K562 (cell line): Measurements from ENCODE around the gene MTMR3. TPM values are rescaled to one million over a fixed set of nuclear protein-coding genes. Genes with fewer than 3 reads are reported as not detected.

Experiments used
- ARID1B ChIP-seq: fragments of 450-650 bp; IDR thresholded peaks from 2 replicates; pipeline ENCODE4 v1.6.1; 2016; ENCODE audit warnings: antibody characterized with exemption, mild to moderate bottlenecking, inconsistent platforms
- CCNT2 ChIP-seq: IDR thresholded peaks from 2 replicates; pipeline ENCODE4 v1.6.1; 2011; ENCODE audit warnings: borderline replicate concordance, low read depth, mild to moderate bottlenecking, moderate library complexity, mixed read lengths, low read length; ENCODE audit not compliant: insufficient read length; ENCODE audit errors: extremely low read depth
- GTF2B ChIP-seq: IDR thresholded peaks from 2 replicates; pipeline ENCODE4 v1.6.1; 2011; ENCODE audit not compliant: insufficient read length; ENCODE audit errors: extremely low read depth
- HBP1 ChIP-seq: fragments of 450-650 bp; formaldehyde crosslinking; IDR thresholded peaks from 2 replicates; pipeline ENCODE4 v1.4.0; 2022; ENCODE audit warnings: missing genetic modification characterization
- HDAC8 ChIP-seq: fragments of 450-650 bp; IDR thresholded peaks from 2 replicates; pipeline ENCODE4 v1.6.1; 2016; ENCODE audit warnings: mild to moderate bottlenecking, missing genetic modification characterization, moderate library complexity, missing compliant biosample characterization
- HNRNPLL ChIP-seq: fragments of 200-400 bp; formaldehyde crosslinking; IDR thresholded peaks from 2 replicates; pipeline ENCODE4 v1.6.1; 2017; ENCODE audit warnings: low read length, low read depth, mild to moderate bottlenecking; ENCODE audit not compliant: poor library complexity, severe bottlenecking
- NCOA1 ChIP-seq: fragments of 450-650 bp; IDR thresholded peaks from 2 replicates; pipeline ENCODE4 v1.6.1; 2016; ENCODE audit warnings: low read depth
- TBL1XR1 ChIP-seq, 2 experiments: IDR thresholded peaks; 2 replicates each; pipeline ENCODE4 v1.6.1; 2012; ENCODE audit warnings: improper control_type of control experiment in 2 of 2, low read length in 2 of 2, mild to moderate bottlenecking in 1 of 2
- ZKSCAN3 ChIP-seq: fragments of 250-450 bp; sonication (Bioruptor Pico); IDR thresholded peaks from 2 replicates; pipeline ENCODE4 v1.4.0; 2020
- ZNF436 ChIP-seq: fragments of 250-450, 450-650 bp; sonication (Bioruptor Pico); formaldehyde crosslinking; IDR thresholded peaks from 2 replicates; pipeline ENCODE4 v1.7.0; 2020; ENCODE audit warnings: mild to moderate bottlenecking
- ZNF512 ChIP-seq: IDR thresholded peaks from 2 replicates; pipeline ENCODE4 v1.6.1; 2016; ENCODE audit warnings: missing genetic modification characterization, missing compliant biosample characterization
- ZNF717 ChIP-seq: fragments of 250-450 bp; sonication (Bioruptor Pico); IDR thresholded peaks from 2 replicates; pipeline ENCODE4 v1.5.0; 2021
- ZNF780A ChIP-seq: fragments of 250-450 bp; sonication (Bioruptor Pico); IDR thresholded peaks from 2 replicates; pipeline ENCODE4 v1.5.0; 2021; ENCODE audit warnings: mild to moderate bottlenecking
- polyA plus RNA-seq, 8 experiments: library from polyadenylated mRNA; depleted of rRNA in 4 of 8; stranded (reverse) in 5 of 8; unstranded in 3 of 8; fragments of >200 nt; fragmentation: Nextera tagmentation in 2 of 8; fragmentation: Illumina TruSeq in 1 of 8; extraction: Ambion mirVana in 2 of 8; extraction: Trizol in 1 of 8; gene quantifications; 2 replicates each; pipeline versions ENCODE4 v1.2.1 to v1.2.3, GENCODE V29; 2011 to 2014; ENCODE audit warnings: inconsistent platforms in 1 of 8, missing spikeins in 1 of 8
- total RNA-seq, 7 experiments: library from RNA; depleted of rRNA in 6 of 7; stranded (reverse); fragments of >200 nt in 6 of 7; fragmentation: Illumina TruSeq in 2 of 7; extraction: Trizol in 2 of 7; gene quantifications; 2 replicates each; pipeline versions ENCODE4 v1.2.1 to v1.2.3, GENCODE V29; 2011 to 2021; ENCODE audit warnings: low replicate concordance in 1 of 7
- TF ChIP-seq, protein P1 (sequence below): sonication (generic); formaldehyde crosslinking; IDR thresholded peaks from 2 replicates; pipeline ENCODE4 v1.8.0; 2023; ENCODE audit warnings: missing genetic modification reagents, mild to moderate bottlenecking, borderline replicate concordance
- TF ChIP-seq, protein P2 (sequence below): fragments of 250-450 bp; sonication (Bioruptor Pico); IDR thresholded peaks from 2 replicates; pipeline ENCODE4 v1.6.1; 2021; ENCODE audit warnings: mild to moderate bottlenecking

Gene MTMR3
- total and polyA plus RNA-seq, 9 of the 15 experiments (the other 6 are each of a cell fraction or from before 2014, with no cell fraction given): 1.6 to 13.7 (median 7.9) TPM

GRCh38 chr22:29951791-29952413 lies 68.9 kb downstream of the MTMR3 start (continued):
- TF ChIP-seq, protein P1, sequence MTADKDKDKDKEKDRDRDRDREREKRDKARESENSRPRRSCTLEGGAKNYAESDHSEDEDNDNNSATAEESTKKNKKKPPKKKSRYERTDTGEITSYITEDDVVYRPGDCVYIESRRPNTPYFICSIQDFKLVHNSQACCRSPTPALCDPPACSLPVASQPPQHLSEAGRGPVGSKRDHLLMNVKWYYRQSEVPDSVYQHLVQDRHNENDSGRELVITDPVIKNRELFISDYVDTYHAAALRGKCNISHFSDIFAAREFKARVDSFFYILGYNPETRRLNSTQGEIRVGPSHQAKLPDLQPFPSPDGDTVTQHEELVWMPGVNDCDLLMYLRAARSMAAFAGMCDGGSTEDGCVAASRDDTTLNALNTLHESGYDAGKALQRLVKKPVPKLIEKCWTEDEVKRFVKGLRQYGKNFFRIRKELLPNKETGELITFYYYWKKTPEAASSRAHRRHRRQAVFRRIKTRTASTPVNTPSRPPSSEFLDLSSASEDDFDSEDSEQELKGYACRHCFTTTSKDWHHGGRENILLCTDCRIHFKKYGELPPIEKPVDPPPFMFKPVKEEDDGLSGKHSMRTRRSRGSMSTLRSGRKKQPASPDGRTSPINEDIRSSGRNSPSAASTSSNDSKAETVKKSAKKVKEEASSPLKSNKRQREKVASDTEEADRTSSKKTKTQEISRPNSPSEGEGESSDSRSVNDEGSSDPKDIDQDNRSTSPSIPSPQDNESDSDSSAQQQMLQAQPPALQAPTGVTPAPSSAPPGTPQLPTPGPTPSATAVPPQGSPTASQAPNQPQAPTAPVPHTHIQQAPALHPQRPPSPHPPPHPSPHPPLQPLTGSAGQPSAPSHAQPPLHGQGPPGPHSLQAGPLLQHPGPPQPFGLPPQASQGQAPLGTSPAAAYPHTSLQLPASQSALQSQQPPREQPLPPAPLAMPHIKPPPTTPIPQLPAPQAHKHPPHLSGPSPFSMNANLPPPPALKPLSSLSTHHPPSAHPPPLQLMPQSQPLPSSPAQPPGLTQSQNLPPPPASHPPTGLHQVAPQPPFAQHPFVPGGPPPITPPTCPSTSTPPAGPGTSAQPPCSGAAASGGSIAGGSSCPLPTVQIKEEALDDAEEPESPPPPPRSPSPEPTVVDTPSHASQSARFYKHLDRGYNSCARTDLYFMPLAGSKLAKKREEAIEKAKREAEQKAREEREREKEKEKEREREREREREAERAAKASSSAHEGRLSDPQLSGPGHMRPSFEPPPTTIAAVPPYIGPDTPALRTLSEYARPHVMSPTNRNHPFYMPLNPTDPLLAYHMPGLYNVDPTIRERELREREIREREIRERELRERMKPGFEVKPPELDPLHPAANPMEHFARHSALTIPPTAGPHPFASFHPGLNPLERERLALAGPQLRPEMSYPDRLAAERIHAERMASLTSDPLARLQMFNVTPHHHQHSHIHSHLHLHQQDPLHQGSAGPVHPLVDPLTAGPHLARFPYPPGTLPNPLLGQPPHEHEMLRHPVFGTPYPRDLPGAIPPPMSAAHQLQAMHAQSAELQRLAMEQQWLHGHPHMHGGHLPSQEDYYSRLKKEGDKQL: no peak
- TF ChIP-seq CCNT2 (peak; percentile 74), NCOA1 (no peak; the same call in 1 of the 2 replicates), GTF2B (no peak), ZNF512 (tag) (no peak), HBP1 (no peak), HDAC8 (no peak), HNRNPLL (no peak), ARID1B (peak; percentile 97), ZNF717 (CRISPR knock-in tag) (no peak), ZNF780A (no peak), ZKSCAN3 (CRISPR knock-in tag) (no peak), ZNF436 (CRISPR knock-in tag) (no peak), TBL1XR1 (IDR thresholded peaks at IDR 0.05; ENCODE audit: low read length in 2 of 2) (peak in 1 of 2 experiments; percentile 87; a peak in 2 of 4 replicates)
- TF ChIP-seq, protein P2, sequence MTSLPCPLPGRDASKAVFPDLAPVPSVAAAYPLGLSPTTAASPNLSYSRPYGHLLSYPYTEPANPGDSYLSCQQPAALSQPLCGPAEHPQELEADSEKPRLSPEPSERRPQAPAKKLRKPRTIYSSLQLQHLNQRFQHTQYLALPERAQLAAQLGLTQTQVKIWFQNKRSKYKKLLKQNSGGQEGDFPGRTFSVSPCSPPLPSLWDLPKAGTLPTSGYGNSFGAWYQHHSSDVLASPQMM (CRISPR knock-in tag): no peak
